Pons (tissue), 1 donor: ENCODE data around the gene TNFAIP2.

Experiments
- DNase-seq: peaks from one replicate; pipeline ENCODE4 v3.0.0-alpha.2; 2016; ENCODE audit warnings: low spot score

TNFAIP2 gene

GRCh38 chr14:103093856-103094405 is 29.3 kb upstream of the TNFAIP2 start:
- no peak for DNase-seq

GRCh38 chr14:103094406-103095209 is 28.7 kb upstream of the TNFAIP2 start, which contains the start of gene EXOC3L4:
EXOC3L4 (plus strand) TSS chr14:103094725; CDS start chr14:103100220, 5,495 bp downstream.
- no peak for DNase-seq

- no peak for DNase-seq
Measured at GRCh38 chr14:103095210-103095778, 28.0 kb upstream of the TNFAIP2 start.

- no peak for DNase-seq
Measured at GRCh38 chr14:103096387-103096786, 26.9 kb upstream of the TNFAIP2 start.

GRCh38 chr14:103097244-103097993 is 25.8 kb upstream of the TNFAIP2 start:
- DNase-seq, result no peak

GRCh38 chr14:103097994-103098957 is 25.0 kb upstream of the TNFAIP2 start:
- DNase-seq, result no peak

- DNase-seq, result no peak
Measured at GRCh38 chr14:103099081-103099732, 24.1 kb upstream of the TNFAIP2 start.

GRCh38 chr14:103099733-103100280 is 23.5 kb upstream of the TNFAIP2 start:
- no peak for DNase-seq

- DNase-seq, result no peak
Measured at GRCh38 chr14:103100281-103101121, 22.8 kb upstream of the TNFAIP2 start.

- no peak for DNase-seq
Measured at GRCh38 chr14:103101257-103101962, 21.9 kb upstream of the TNFAIP2 start.

GRCh38 chr14:103101963-103102688 is 21.1 kb upstream of the TNFAIP2 start:
- no peak for DNase-seq

- no peak for DNase-seq
Measured at GRCh38 chr14:103102689-103103260, 20.5 kb upstream of the TNFAIP2 start.

GRCh38 chr14:103103461-103104388 is 19.5 kb upstream of the TNFAIP2 start:
- no peak for DNase-seq

GRCh38 chr14:103104389-103104653 is 18.9 kb upstream of the TNFAIP2 start:
- DNase-seq, result no peak

GRCh38 chr14:103104654-103105452 is 18.4 kb upstream of the TNFAIP2 start:
- DNase-seq, result no peak

GRCh38 chr14:103105580-103106150 is 17.6 kb upstream of the TNFAIP2 start:
- DNase-seq, result no peak
